Erythroblast (primary cell): Measurements from ENCODE around the gene SCN9A.

Experiments
- GATA1 ChIP-seq: IDR thresholded peaks from 2 replicates; pipeline ENCODE4 v1.6.1; 2011; ENCODE audit warnings: low read depth, mild to moderate bottlenecking, control low read depth, low read length, moderate library complexity
- POLR2A ChIP-seq: IDR thresholded peaks from 2 replicates; pipeline ENCODE4 v1.6.1; 2011; ENCODE audit warnings: mild to moderate bottlenecking, low read length

GRCh38 chr2:166376873-166377272 lies 1.1 kb upstream of the SCN9A start:
- no peak for TF ChIP-seq POLR2A
- TF ChIP-seq GATA1 = no peak
